ENCODE results near the gene IVD.

The IVD gene

GRCh38 chr15:40379374-40379773 lies 26.2 kb upstream of the IVD start:
- DNase-seq, result no peak

DNA sequence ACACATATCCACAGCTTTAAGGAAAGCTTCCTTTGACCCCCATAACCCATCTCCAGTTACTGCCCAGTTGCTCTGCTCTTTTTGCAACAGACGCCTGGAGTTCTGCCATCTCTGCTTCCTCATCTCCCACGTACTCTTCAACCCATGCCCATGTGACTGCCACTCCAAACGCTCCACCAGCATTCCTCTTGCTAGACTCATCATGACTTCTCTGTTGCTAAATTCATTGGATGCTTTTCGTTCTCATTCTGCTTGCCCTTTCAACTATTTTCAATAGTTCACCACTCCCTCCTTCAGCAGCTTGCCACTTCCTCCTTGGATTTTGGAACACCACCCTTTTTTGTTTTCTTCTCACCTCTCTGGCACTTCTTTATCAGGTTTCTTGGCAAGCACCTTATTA lies 25.7 kb upstream of the IVD start:
- peak; percentile 91 to 94 for DNase-seq

DNA sequence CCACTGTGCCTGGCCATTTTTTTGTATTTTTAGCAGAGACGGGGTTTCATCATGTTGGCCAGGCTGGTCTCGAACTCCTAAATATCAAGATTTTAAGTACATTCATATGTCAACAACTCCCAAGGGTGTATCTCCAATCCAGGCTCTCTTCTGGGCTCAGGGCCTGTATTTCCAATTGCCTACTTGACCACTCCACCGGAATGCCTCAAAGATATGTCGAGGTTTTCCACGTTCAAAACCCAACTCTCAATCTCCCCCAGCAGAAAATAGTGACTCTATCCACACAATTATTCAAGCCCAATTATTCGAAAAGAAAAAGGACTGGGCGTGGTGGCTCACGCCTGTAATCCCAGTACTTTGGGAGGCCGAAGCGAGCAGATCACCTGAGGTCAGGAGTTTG lies 25.0 kb upstream of the IVD start:
- DNase-seq, result no peak

- no peak for DNase-seq
Observed at GRCh38 chr15:40381818-40382529, 23.6 kb upstream of the IVD start.

GRCh38 chr15:40382580-40383456 lies 22.8 kb upstream of the IVD start, which contains the start of gene KNSTRN:
Gene KNSTRN (plus strand): TSS chr15:40382721. CDS start chr15:40382836, 115 bp downstream.
- peak; percentile 94 to 95 for DNase-seq

DNA sequence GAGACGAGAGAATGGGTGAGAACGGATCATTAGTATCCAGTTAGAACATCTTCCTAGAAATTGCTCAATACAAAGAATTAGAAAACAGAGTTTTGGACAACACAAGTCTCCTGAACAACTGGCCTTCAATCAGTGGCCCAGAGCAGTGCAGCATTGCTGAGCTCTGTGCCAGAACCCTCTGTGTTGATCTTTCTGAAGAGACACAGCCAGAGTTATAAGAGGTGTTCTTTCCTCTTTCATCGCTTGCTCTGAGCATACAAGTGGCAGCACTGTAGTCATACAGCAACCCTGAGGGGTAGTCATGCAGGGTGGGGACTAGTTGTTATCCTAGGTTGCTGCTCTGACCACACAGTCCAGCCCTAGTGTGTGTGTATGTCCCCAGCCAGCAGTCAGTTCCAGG lies 19.1 kb upstream of the IVD start:
- DNase-seq, result no peak

GRCh38 chr15:40388941-40389823 lies 16.4 kb upstream of the IVD start:
- DNase-seq, result peak; percentile 93 to 97

DNA sequence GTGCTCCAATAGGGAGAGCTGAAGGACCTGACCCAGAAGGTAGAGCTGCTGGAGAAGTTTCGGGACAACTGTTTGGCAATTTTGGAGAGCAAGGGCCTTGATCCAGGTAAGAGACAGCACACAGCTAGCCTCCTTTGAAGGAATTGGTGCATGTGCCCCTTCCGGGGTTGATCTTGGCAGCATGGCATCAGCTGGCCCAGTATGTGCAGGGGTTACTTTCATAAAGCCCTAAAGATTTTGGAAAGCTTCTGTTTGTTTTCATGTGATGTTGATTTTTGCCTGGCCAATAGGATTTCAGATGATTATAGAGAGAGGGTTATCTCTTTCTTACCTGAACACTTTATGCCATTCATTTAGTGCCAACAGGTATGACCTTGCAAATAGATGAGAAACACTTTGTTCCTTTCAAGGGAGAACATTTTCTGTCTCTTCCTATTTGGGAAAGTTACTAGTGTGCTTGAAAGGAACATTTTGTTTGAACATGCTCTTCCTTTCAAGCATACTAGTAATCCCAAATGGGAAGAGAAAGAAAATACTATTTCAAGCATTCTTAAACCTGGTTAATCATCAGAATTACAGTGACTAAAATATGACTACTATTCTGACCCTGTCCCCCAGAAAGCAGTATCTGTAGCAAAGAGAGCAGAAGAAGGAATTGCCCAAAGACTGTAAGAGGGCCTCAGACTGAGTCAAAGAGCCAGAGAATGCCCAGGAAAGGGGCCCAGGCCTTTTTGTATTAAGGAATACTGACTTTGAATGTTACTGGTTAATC lies 15.6 kb upstream of the IVD start:
- no peak for DNase-seq

GRCh38 chr15:40392986-40393948 lies 12.3 kb upstream of the IVD start:
- DNase-seq, result no peak

DNA sequence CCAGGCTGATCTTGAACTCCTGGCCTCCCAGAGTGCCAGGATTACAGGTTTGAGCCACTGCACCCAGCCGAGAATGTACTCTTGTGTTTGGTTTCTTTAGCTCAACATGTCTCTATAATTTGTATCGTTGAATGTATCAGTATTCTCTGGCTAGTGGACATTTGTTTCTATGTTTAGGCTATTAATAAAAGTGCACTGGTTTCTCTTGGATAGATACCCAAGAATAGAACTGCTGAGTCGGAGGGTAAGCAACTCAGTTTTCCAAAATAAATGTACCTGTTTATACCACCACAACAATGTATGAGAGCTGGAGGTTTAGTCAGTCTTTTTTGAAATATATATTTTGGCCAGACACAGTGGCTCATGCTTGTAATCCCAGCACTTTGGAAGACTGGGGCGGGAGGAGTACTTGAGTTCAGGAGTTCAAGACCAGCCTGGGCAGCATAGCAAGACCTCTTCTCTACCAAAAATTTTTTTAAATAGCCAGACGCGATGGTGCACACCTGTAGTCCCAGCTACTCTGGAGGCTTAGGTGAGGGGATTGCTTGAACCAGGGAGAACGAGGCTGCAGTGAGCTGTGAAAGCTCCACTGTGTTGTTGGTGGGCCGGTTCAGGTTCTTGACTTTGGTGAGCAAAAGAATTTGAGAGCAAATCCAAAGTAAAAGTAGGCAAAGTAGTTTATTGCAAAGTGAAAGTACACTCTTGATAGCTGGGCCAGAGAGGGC lies 7.7 kb upstream of the IVD start:
- DNase-seq, result no peak

DNA sequence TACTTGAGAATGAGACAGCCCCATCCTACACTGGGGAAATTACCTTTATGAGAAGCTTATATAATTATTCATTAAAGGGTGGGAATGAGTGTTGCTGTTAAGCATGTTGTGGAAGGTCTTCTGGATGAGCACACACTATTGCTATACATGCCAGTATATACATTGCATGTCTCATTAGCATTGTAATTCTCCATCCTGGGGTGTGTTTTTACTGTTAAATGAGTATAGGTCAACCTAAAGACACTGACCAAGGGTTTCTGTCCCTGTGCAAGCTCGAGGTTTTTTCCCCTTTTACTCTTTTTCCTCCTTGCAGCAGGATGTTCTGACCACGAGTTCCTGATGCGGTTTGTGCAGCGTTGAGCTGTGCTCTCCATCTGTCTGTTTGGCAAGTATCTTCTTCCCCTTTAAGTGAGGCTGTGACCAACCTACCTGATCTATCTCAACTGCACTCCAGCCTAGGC lies 7.2 kb upstream of the IVD start:
- DNase-seq, result peak; percentile 87 to 91

- DNase-seq, result no peak
Observed at GRCh38 chr15:40399370-40399769, 6.2 kb upstream of the IVD start.

DNA sequence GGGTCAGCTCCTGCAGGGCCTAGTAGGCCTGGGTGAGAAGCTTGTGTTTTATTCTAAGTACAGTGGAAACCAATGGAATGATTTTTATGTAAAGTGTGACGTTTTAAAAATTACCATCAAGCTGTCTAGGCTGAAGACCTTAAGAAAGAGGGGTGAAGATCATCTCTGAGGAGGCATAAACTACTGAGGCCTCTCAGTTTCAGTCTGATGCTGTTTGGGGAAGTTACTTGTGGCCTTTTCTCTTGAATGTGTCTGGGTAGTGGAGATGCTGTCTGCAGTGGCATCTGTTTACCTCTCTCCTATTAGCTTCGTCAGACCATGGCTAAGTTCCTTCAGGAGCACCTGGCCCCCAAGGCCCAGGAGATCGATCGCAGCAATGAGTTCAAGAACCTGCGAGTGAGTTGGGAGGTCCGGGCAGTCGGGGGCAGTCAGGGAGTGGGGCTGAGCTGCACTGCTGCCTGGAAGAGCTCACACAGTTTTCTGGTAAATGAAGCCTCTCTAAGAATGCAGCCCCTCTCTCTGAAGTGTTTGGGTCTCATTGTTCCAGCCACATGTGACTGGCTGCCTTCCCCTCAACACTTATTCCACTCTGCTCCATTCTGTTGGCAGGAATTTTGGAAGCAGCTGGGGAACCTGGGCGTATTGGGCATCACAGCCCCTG lies 1.9 kb downstream of the IVD start:
- peak in 1 of 2 donors; percentile 17 for DNase-seq

DNA sequence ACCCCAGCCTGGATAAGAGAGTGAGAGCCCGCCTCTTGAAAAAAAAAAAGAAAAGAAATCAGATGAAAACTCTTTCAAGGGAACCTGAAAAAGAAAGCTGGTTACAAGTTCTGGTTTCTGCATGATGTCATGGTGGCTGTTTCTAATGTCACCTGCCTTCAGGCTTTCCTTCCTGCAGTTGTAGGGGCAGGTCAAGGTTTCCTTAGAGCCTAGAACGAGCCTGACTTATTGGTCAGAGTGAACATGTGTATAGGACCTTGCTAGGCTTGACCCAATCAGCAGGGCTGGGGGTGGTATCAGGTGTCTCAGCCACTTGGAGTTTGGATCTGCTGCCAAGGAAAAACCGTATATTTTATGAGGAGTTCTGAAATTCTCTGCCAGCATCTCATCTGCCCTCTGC lies 3.8 kb downstream of the IVD start:
- DNase-seq, result no peak

- no peak for DNase-seq
Observed at GRCh38 chr15:40410476-40410875, 4.9 kb downstream of the IVD start.

GRCh38 chr15:40412095-40412759 lies 6.6 kb downstream of the IVD start:
- DNase-seq, result no peak

DNA sequence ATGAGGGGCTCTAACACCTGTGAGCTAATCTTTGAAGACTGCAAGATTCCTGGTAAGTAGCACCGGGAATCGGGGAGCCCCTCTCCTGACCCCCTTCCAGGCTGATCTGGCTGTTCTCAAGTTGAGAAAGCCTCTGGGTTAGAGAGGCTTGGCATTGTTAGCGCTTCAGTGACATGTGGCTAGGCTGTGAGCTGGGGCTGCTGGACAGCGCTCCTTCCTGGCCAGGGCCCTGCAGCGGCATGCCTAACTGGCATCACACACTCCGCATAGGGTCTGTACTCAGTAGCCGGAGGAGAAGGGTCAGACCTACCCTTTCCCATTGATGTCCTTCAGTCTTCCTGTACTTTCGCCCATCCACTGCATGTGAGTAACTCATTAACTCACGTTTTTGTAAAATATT lies 7.4 kb downstream of the IVD start:
- DNase-seq, result no peak

DNA sequence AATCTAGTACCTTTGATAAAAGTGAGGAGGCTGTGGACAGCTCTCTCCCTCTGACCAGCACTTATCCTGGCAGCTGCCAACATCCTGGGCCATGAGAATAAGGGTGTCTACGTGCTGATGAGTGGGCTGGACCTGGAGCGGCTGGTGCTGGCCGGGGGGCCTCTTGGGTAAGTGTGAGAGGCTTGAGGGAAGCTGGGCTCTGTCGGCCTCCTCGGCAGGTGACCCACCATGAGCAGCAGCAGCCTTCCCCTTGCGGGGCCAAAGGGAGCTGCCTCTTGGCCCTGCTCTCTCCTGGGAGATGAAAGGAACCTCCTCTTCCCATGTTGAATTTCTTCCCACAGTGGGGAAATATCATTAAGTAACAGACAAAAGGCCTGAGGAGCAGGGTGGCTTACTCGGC lies 9.2 kb downstream of the IVD start:
- DNase-seq, result no peak

DNA sequence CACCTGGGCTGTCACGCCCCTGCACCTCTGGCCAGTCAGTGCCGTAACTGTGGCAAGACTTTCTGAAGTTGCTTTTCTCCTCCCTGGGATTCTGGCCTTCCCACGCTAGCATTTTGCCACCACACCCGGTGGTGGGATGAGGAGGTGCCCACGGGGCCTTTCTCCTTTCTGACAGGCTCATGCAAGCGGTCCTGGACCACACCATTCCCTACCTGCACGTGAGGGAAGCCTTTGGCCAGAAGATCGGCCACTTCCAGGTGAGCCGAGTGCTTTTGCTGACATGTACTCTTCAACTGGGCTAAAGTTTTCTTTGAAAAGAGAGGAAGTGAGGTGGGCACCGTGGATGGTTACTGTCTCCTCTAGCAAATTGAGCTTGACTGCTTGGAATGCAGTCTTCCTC lies 9.6 kb downstream of the IVD start:
- DNase-seq, result no peak

Measured in inflammatory macrophage (primary cell).